ENCODE measurements around the gene NUDT12. TPM values are rescaled to one million over a fixed set of nuclear protein-coding genes. Genes with fewer than 3 reads are reported as not detected.

Gene NUDT12
- total RNA-seq, 3 donors from 2014 or later = 13.7 to 26.3 (median 22.1) TPM

- no peak for TF ChIP-seq CTCF (IDR thresholded peaks at IDR 0.05)
- Histone ChIP-seq H3K36me3 (ENCODE audit: low read depth) (no peaks in the 10 kb centered on the region), H3K9me3 (no peaks in the 10 kb centered on the region), H3K4me3 (no peak overlapping the region), H3K4me1 (ENCODE audit: low read depth) (no peaks in the 10 kb centered on the region)
- ATAC-seq (no peak), DNase-seq (no peak)
- intact Hi-C loops (cut with DNase I, micrococcal nuclease) = no loop called here
Observed at GRCh38 chr5:103542441-103542840, 20.1 kb downstream of the NUDT12 start.

DNA sequence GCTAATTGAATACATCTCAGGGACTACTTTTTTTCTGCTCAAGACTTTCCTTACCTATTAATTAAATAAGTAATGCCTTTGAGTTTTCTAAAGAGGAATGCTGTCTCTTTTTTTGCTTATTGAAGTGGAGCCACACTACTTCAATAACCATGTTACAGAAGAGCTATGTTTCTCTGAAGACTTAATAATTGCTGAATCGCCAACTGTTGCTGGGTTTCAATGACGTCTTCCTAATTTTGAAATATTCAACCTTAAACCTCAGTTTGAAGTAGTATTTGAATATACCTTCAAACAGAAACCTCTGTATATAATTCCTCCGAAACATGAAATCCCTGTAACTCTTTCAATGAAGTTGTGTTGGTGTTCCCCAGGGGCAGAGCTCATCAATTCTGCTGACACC lies 21.0 kb downstream of the NUDT12 start:
- DNase-seq (no peak), ATAC-seq (no peak)
- TF ChIP-seq CTCF (IDR thresholded peaks at IDR 0.05) = no peak
- intact Hi-C loops (cut with DNase I, micrococcal nuclease) = no loop called here
- Histone ChIP-seq H3K9me3 (no peaks in the 10 kb centered on the region), H3K4me1 (ENCODE audit: low read depth) (no peaks in the 10 kb centered on the region), H3K36me3 (ENCODE audit: low read depth) (no peaks in the 10 kb centered on the region), H3K4me3 (no peak overlapping the region)

DNA sequence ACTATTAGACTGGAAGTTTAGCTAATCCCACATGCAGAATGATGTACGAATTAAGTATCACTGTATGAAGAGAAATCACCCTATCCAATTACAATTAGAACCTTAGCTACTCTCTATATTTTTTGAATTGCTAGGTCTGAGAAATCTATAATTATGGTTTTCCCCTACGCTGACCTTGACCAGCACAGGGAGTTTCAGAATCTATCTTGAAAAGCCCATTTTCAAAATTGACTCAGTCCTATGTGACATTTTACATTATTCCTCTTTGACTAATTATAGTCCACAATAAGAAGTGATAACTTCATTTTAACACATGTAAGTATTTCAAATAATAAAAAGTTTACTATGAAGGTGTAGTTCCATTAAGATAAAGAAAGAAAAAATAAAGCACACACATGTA lies 21.5 kb downstream of the NUDT12 start:
- H3K4me3 ChIP-seq = no peak overlapping the region
- intact Hi-C loops (cut with DNase I, micrococcal nuclease) = no loop called here
- no peak for TF ChIP-seq CTCF (IDR thresholded peaks at IDR 0.05)
- ATAC-seq (no peak), DNase-seq (no peak)
- no peaks in the 10 kb centered on the region for H3K36me3 ChIP-seq (ENCODE audit: low read depth)
- H3K4me1 ChIP-seq (ENCODE audit: low read depth) = no peaks in the 10 kb centered on the region
- no peaks in the 10 kb centered on the region for H3K9me3 ChIP-seq

GRCh38 chr5:103539376-103540330 lies 22.9 kb downstream of the NUDT12 start:
- no peak for ATAC-seq
- no peak overlapping the region for H3K4me3 ChIP-seq
- no peak for TF ChIP-seq CTCF (IDR thresholded peaks at IDR 0.05)
- H3K9me3 ChIP-seq = no peaks in the 10 kb centered on the region
- H3K36me3 ChIP-seq (ENCODE audit: low read depth) = no peaks in the 10 kb centered on the region
- DNase-seq = no peak
- intact Hi-C loops (cut with DNase I, micrococcal nuclease) = no loop called here
- H3K4me1 ChIP-seq (ENCODE audit: low read depth) = no peaks in the 10 kb centered on the region

DNA sequence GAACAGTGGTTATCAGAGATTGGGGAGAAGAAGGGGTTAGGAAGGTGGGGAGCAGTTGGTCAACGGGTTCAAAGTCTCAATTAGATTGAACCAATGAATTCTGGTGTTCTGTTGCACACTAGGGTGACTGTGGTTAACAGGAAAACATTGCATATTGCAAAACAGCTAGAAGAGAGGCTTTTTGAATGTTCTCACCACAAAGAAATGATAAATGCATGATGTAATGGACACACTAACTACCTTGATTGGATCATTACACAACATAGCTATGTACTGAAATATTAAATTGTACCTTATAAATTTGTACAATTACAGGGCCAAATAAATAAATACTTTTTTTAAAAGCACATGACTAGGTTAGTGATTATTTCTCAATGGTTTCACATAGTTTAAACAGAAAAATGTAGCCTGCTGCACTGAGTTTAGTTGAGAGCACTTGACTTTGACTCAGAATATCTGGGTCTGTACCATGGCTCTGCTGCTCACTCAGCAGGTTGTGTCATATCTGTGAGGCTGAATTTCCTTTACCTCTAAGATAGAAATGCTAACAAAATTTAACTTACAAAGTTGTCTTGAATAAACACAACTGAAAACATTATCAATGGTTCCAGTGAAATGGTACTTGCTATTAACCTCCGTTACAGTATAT lies 30.4 kb downstream of the NUDT12 start:
- intact Hi-C loops (cut with DNase I, micrococcal nuclease) = no loop called here
- no peaks in the 10 kb centered on the region for H3K9me3 ChIP-seq
- H3K4me3 ChIP-seq = no peak overlapping the region
- TF ChIP-seq CTCF (IDR thresholded peaks at IDR 0.05) = no peak
- no peaks in the 10 kb centered on the region for H3K36me3 ChIP-seq (ENCODE audit: low read depth)
- no peaks in the 10 kb centered on the region for H3K4me1 ChIP-seq (ENCODE audit: low read depth)
- no peak for DNase-seq
- ATAC-seq = no peak
